HG03575 (cell line): ENCODE results near the gene STIM1.
"Not testable (repeated sequence)": the region's sequence is repeated elsewhere in the genome, so short reads cannot be mapped to it uniquely, and the experiment has no call there.

Experiments used
- ATAC-seq: cut with Tn5 transposase; IDR thresholded peaks from one replicate; pipeline ENCODE4 v1.9.1; 2021; ENCODE audit not compliant: unreplicated experiment, insufficient number of reproducible peaks, low FRiP score; ENCODE audit errors: extremely low read depth

The STIM1 gene

GRCh38 chr11:3989276-3989920 is 133.9 kb downstream of the STIM1 start:
- no peak for ATAC-seq

GRCh38 chr11:3989921-3990290 is 134.4 kb downstream of the STIM1 start:
- no peak for ATAC-seq

GRCh38 chr11:3990406-3990805 is 134.9 kb downstream of the STIM1 start:
- ATAC-seq: no peak

GRCh38 chr11:3992964-3993363 is 137.5 kb downstream of the STIM1 start:
- ATAC-seq: no peak

GRCh38 chr11:3994030-3994640 is 138.7 kb downstream of the STIM1 start:
- ATAC-seq: no peak

GRCh38 chr11:3995307-3995706 is 139.8 kb downstream of the STIM1 start:
- ATAC-seq: no peak

GRCh38 chr11:3995949-3996554 is 140.6 kb downstream of the STIM1 start:
- ATAC-seq: no peak

- no peak for ATAC-seq
These were observed 141.2 kb downstream of the STIM1 start for GRCh38 chr11:3996651-3997050.

- not testable (repeated sequence) for ATAC-seq
These were observed 149.3 kb downstream of the STIM1 start for GRCh38 chr11:4004753-4005152.

- no peak for ATAC-seq
These were observed 151.6 kb downstream of the STIM1 start for GRCh38 chr11:4006946-4007680.

GRCh38 chr11:4008116-4008515 is 152.7 kb downstream of the STIM1 start:
- no peak for ATAC-seq

- ATAC-seq: not testable (repeated sequence)
These were observed 161.1 kb downstream of the STIM1 start for GRCh38 chr11:4016602-4017001.

GRCh38 chr11:4017129-4017528 is 161.7 kb downstream of the STIM1 start:
- ATAC-seq: no peak

GRCh38 chr11:4018641-4019040 is 163.2 kb downstream of the STIM1 start:
- no peak for ATAC-seq

GRCh38 chr11:4019891-4020290 is 164.4 kb downstream of the STIM1 start:
- ATAC-seq: no peak

- ATAC-seq: no peak
These were observed 167.2 kb downstream of the STIM1 start for GRCh38 chr11:4022669-4023068.

GRCh38 chr11:4025248-4025966 is 169.9 kb downstream of the STIM1 start:
- ATAC-seq: no peak

- ATAC-seq: no peak
These were observed 170.5 kb downstream of the STIM1 start for GRCh38 chr11:4025967-4026324.

- no peak for ATAC-seq
These were observed 170.9 kb downstream of the STIM1 start for GRCh38 chr11:4026389-4026788.
